ENCODE data around the gene C17orf113.
"Not testable (repeated sequence)": the region's sequence is repeated elsewhere in the genome, so short reads cannot be mapped to it uniquely, and the experiment has no call there.

Gene C17orf113

GRCh38 chr17:42016411-42016831 is 34.0 kb downstream of the C17orf113 start:
- DNase-seq, result no peak

- DNase-seq, result not testable (repeated sequence)
These were observed 36.7 kb downstream of the C17orf113 start for GRCh38 chr17:42013740-42014139.

GRCh38 chr17:42012363-42012762 is 38.0 kb downstream of the C17orf113 start:
- not testable (repeated sequence) for DNase-seq

- DNase-seq, result no peak
These were observed 39.4 kb downstream of the C17orf113 start for GRCh38 chr17:42010898-42011516.

GRCh38 chr17:42010266-42010680 is 40.1 kb downstream of the C17orf113 start:
- not testable (repeated sequence) for DNase-seq

- no peak for DNase-seq
These were observed 41.2 kb downstream of the C17orf113 start for GRCh38 chr17:42009170-42009569.

- no peak for DNase-seq
These were observed 45.2 kb downstream of the C17orf113 start for GRCh38 chr17:42005166-42005565.

- no peak for DNase-seq
These were observed 47.6 kb downstream of the C17orf113 start for GRCh38 chr17:42002792-42003301.

GRCh38 chr17:42002175-42002791 is 48.1 kb downstream of the C17orf113 start:
- no peak for DNase-seq

- no peak for DNase-seq
These were observed 48.7 kb downstream of the C17orf113 start for GRCh38 chr17:42001729-42002128.

- no peak for DNase-seq
These were observed 49.8 kb downstream of the C17orf113 start for GRCh38 chr17:42000413-42001133.

- DNase-seq, result no peak
These were observed 51.9 kb downstream of the C17orf113 start for GRCh38 chr17:41998497-41998896.

- DNase-seq, result no peak
These were observed 53.6 kb downstream of the C17orf113 start for GRCh38 chr17:41996855-41997164.

- no peak for DNase-seq
These were observed 57.8 kb downstream of the C17orf113 start for GRCh38 chr17:41992576-41992975.

- DNase-seq, result no peak
These were observed 60.5 kb downstream of the C17orf113 start for GRCh38 chr17:41989702-41990419.

GRCh38 chr17:41988418-41988817 is 62.0 kb downstream of the C17orf113 start:
- no peak for DNase-seq
